SK-N-SH (cell line): ENCODE data around the gene GPRC5C.

Experiments
- CTCF ChIP-seq: fragments of 200-600 bp; sonication (generic); IDR thresholded peaks from 2 replicates; pipeline ENCODE4 v1.6.1; 2017; ENCODE audit warnings: antibody characterized with exemption, mild to moderate bottlenecking, moderate library complexity
- EP300 ChIP-seq, 2 experiments: IDR thresholded peaks; 2 replicates each; pipeline versions ENCODE4 v1.4.0 to v1.6.1; 2012; ENCODE audit warnings: borderline replicate concordance in 1 of 2, low read depth in 1 of 2, low read length in 1 of 2
- MAX ChIP-seq: IDR thresholded peaks from 2 replicates; pipeline ENCODE4 v1.4.0; 2012; ENCODE audit warnings: low read depth
- MXI1 ChIP-seq: IDR thresholded peaks from 2 replicates; pipeline ENCODE4 v1.6.1; 2012; ENCODE audit warnings: mild to moderate bottlenecking, low read depth, low read length, improper control_type of control experiment
- POLR2AphosphoS5 ChIP-seq: IDR thresholded peaks from 2 replicates; pipeline ENCODE4 v1.6.1; 2012; ENCODE audit warnings: low read depth, low read length
- RFX5 ChIP-seq: IDR thresholded peaks from 2 replicates; pipeline ENCODE4 v1.6.1; 2012; ENCODE audit warnings: mild to moderate bottlenecking, improper control_type of control experiment, low read length
- RXRA ChIP-seq: IDR thresholded peaks from 2 replicates; pipeline ENCODE4 v1.4.0; 2012; ENCODE audit warnings: low read depth, mild to moderate bottlenecking, borderline replicate concordance
- SMC3 ChIP-seq: IDR thresholded peaks from 2 replicates; pipeline ENCODE4 v1.6.1; 2012; ENCODE audit warnings: low read depth, low read length, improper control_type of control experiment
- TEAD4 ChIP-seq: IDR thresholded peaks from 2 replicates; pipeline ENCODE4 v1.4.0; 2012; ENCODE audit warnings: mild to moderate bottlenecking, borderline replicate concordance; ENCODE audit not compliant: insufficient read depth
- USF1 ChIP-seq: IDR thresholded peaks from 2 replicates; pipeline ENCODE4 v1.4.0; 2012; ENCODE audit warnings: low read depth, borderline replicate concordance
- YY1 ChIP-seq: IDR thresholded peaks from 2 replicates; pipeline ENCODE4 v1.4.0; 2012; ENCODE audit warnings: low read depth, mild to moderate bottlenecking
- TF ChIP-seq, protein P1 (sequence below): IDR thresholded peaks from 2 replicates; pipeline ENCODE4 v1.4.0; 2012; ENCODE audit warnings: low read depth, borderline replicate concordance
- TF ChIP-seq, protein P2 (sequence below): fragments of 150-350 bp; IDR thresholded peaks from 2 replicates; pipeline ENCODE4 v1.6.1; 2017; ENCODE audit warnings: antibody characterized with exemption, low read length, low read depth, borderline replicate concordance

GRCh38 chr17:74426551-74427047 lies 5.3 kb upstream of the GPRC5C start:
- TF ChIP-seq, protein P1, sequence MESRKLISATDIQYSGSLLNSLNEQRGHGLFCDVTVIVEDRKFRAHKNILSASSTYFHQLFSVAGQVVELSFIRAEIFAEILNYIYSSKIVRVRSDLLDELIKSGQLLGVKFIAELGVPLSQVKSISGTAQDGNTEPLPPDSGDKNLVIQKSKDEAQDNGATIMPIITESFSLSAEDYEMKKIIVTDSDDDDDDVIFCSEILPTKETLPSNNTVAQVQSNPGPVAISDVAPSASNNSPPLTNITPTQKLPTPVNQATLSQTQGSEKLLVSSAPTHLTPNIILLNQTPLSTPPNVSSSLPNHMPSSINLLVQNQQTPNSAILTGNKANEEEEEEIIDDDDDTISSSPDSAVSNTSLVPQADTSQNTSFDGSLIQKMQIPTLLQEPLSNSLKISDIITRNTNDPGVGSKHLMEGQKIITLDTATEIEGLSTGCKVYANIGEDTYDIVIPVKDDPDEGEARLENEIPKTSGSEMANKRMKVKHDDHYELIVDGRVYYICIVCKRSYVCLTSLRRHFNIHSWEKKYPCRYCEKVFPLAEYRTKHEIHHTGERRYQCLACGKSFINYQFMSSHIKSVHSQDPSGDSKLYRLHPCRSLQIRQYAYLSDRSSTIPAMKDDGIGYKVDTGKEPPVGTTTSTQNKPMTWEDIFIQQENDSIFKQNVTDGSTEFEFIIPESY, result no peak
- TF ChIP-seq YY1 (no peak), POLR2AphosphoS5 (no peak), MXI1 (no peak), CTCF (no peak), SMC3 (no peak), TEAD4 (no peak), USF1 (no peak), EP300 (IDR thresholded peaks at IDR 0.05; ENCODE audit: borderline replicate concordance in 1 of 2, low read depth in 1 of 2, low read length in 1 of 2) (no peak), RFX5 (no peak), MAX (no peak), RXRA (no peak)
- TF ChIP-seq, protein P2, sequence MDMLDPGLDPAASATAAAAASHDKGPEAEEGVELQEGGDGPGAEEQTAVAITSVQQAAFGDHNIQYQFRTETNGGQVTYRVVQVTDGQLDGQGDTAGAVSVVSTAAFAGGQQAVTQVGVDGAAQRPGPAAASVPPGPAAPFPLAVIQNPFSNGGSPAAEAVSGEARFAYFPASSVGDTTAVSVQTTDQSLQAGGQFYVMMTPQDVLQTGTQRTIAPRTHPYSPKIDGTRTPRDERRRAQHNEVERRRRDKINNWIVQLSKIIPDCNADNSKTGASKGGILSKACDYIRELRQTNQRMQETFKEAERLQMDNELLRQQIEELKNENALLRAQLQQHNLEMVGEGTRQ, result no peak
